Erythroblast (primary cell): Measurements from ENCODE around the gene LRRC19.

Experiments
- GATA1 ChIP-seq: IDR thresholded peaks from 2 replicates; pipeline ENCODE4 v1.6.1; 2011; ENCODE audit warnings: low read depth, mild to moderate bottlenecking, control low read depth, low read length, moderate library complexity
- POLR2A ChIP-seq: IDR thresholded peaks from 2 replicates; pipeline ENCODE4 v1.6.1; 2011; ENCODE audit warnings: mild to moderate bottlenecking, low read length

DNA sequence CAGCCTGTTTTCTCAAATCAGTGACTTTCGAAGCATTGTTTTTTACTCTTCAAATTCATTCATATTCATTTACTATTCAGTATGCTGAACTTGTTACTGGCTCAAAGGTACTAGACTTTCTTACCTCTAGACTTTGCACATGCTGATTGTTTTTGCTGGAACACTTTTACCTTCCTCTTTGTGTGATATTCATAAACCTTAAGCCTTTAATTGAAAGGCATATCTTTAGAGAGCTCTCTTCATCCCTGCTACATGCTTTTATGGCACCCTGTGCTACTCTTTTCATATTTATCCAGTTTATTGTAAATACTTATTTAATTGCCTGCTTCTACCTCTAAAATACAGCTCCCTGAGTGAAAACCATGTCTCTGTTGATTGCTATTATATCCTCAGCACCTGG lies 48.7 kb upstream of the LRRC19 start:
- TF ChIP-seq POLR2A: no peak
- TF ChIP-seq GATA1: no peak
